WTC11 (cell line): ENCODE data around the gene GDAP2. TPM values are rescaled to one million over a fixed set of nuclear protein-coding genes. Genes with fewer than 3 reads are reported as not detected.

Source experiments
- ATAC-seq: fragments of 200-7000 bp; cut with Tn5 transposase; 2 replicates; pipeline ENCODE4 v1.10.0; 2021; ENCODE audit warnings: mild to moderate bottlenecking, moderate library complexity
- CTCF ChIA-PET: fragments of 300-600 bp; sonication (Branson Sonifier 250); formaldehyde crosslinking; loops from one replicate; lab custom pipeline; 2021; ENCODE audit warnings: antibody characterized with exemption; lab: Charles Lee
- POLR2A ChIA-PET: fragments of 350-600 bp; sonication (Branson Sonifier 250); formaldehyde crosslinking; loops from one replicate; lab custom pipeline; 2021; ENCODE audit warnings: antibody characterized with exemption; lab: Charles Lee
- DNase-seq: peaks from one replicate; pipeline ENCODE4 v3.0.0; 2021; ENCODE audit warnings: low spot score
- H3K27ac Mint-ChIP-seq: 2 replicates; pipeline ENCODE4 v1.8.0; 2021; ENCODE audit warnings: mixed read lengths
- H3K27me3 Mint-ChIP-seq: 2 replicates; pipeline ENCODE4 v1.8.0; 2021; ENCODE audit warnings: low read depth, mild to moderate bottlenecking, moderate library complexity, mixed read lengths
- H3K36me3 Mint-ChIP-seq: 2 replicates; pipeline ENCODE4 v1.8.0; 2021; ENCODE audit warnings: mixed read lengths
- H3K4me1 Mint-ChIP-seq: 2 replicates; pipeline ENCODE4 v1.8.0; 2022; ENCODE audit warnings: mixed read lengths
- H3K4me3 Mint-ChIP-seq: 2 replicates; pipeline ENCODE4 v1.8.0; 2021; ENCODE audit warnings: mild to moderate bottlenecking, moderate library complexity, mixed read lengths
- H3K9me3 Mint-ChIP-seq: 2 replicates; pipeline ENCODE4 v1.8.0; 2021; ENCODE audit warnings: mixed read lengths
- ARID4B ChIP-seq: sonication (generic); formaldehyde crosslinking; IDR thresholded peaks from 2 replicates; pipeline ENCODE4 v1.8.0; 2023; ENCODE audit warnings: missing genetic modification reagents, mild to moderate bottlenecking, borderline replicate concordance
- ESRRA ChIP-seq: sonication (generic); formaldehyde crosslinking; IDR thresholded peaks from 2 replicates; pipeline ENCODE4 v1.8.1; 2022; ENCODE audit warnings: mild to moderate bottlenecking, missing genetic modification reagents, borderline replicate concordance
- FOXP1 ChIP-seq: sonication (generic); formaldehyde crosslinking; IDR thresholded peaks from 2 replicates; pipeline ENCODE4 v1.8.0; 2022; ENCODE audit warnings: missing genetic modification reagents, mild to moderate bottlenecking, moderate library complexity, borderline replicate concordance
- IRF2 ChIP-seq: sonication (generic); formaldehyde crosslinking; IDR thresholded peaks from 2 replicates; pipeline ENCODE4 v1.8.0; 2022; ENCODE audit warnings: low read depth, missing genetic modification reagents, borderline replicate concordance
- KAT7 ChIP-seq: sonication (generic); formaldehyde crosslinking; IDR thresholded peaks from 2 replicates; pipeline ENCODE4 v1.8.1; 2023; ENCODE audit warnings: missing genetic modification reagents, mild to moderate bottlenecking, borderline replicate concordance
- OVOL2 ChIP-seq: fragments of 250-450 bp; sonication (Bioruptor Pico); IDR thresholded peaks from 2 replicates; pipeline ENCODE4 v1.9.0; 2021; ENCODE audit warnings: mild to moderate bottlenecking, borderline replicate concordance
- ZNF232 ChIP-seq: sonication (generic); formaldehyde crosslinking; IDR thresholded peaks from 2 replicates; pipeline ENCODE4 v1.8.0; 2022; ENCODE audit warnings: mild to moderate bottlenecking, missing genetic modification reagents
- ZNF512 ChIP-seq: sonication (generic); formaldehyde crosslinking; IDR thresholded peaks from 2 replicates; pipeline ENCODE4 v1.8.1; 2022; ENCODE audit warnings: missing genetic modification reagents, borderline replicate concordance
- ZSCAN18 ChIP-seq: fragments of 250-450 bp; sonication (Bioruptor Pico); IDR thresholded peaks from 2 replicates; pipeline ENCODE4 v2.1.2; 2022; ENCODE audit warnings: mild to moderate bottlenecking, moderate library complexity
- total RNA-seq: library from RNA; stranded (reverse); gene quantifications from 3 replicates; pipeline ENCODE4 v1.2.3, GENCODE V29; 2021
- TF ChIP-seq, protein P1 (sequence below): sonication (generic); formaldehyde crosslinking; IDR thresholded peaks from 2 replicates; pipeline ENCODE4 v1.8.1; 2023; ENCODE audit warnings: mild to moderate bottlenecking, missing genetic modification reagents, borderline replicate concordance
- TF ChIP-seq, protein P2 (sequence below): sonication (generic); formaldehyde crosslinking; IDR thresholded peaks from 2 replicates; pipeline ENCODE4 v1.8.0; 2022; ENCODE audit warnings: mild to moderate bottlenecking, missing genetic modification reagents
- TF ChIP-seq, protein P3 (sequence below): sonication (generic); formaldehyde crosslinking; IDR thresholded peaks from 2 replicates; pipeline ENCODE4 v1.8.1; 2022; ENCODE audit warnings: mild to moderate bottlenecking, missing genetic modification reagents, moderate library complexity, borderline replicate concordance

Gene GDAP2
- total RNA-seq, 1 experiment from 2014 or later, result 22.4 TPM

DNA sequence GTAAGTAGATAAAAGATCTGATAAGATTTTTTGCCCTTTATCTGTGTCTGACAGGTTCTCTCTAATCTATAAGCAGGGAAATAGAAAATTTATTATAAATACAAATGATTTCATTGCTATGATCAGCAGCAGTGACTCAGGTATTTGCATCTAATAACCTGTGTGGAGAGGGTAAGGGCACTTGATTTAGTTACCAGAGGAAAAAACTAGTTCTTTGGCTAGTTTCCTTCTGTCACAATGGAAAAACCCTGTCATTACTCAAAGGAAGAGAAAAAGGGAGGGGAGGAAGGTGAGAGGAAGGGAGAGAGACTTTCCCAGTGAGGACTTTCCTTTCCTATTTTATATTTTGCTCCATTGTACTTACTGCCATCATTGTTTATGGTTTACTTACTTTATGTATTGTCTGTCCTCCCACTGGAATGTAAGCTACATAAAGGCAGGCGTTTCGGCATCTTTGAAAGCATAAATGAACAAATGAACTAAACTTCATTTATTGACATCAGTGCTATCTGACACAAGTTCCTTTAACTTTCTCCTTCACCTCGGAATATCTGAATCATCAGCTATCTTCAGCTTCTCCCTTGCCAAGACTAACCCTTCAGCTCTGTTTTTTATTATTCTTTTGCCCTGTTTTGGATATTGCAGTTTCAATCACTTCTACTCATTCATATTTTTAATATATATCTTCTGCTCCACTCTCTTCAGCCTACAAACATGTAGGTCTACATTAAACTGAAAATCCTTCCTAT, 35.0 kb upstream of the GDAP2 start (continued):
- TF ChIP-seq FOXP1 (CRISPR knock-in tag) (no peak), ARID4B (CRISPR knock-in tag) (no peak), ZSCAN18 (no peak), KAT7 (CRISPR knock-in tag) (no peak), IRF2 (CRISPR knock-in tag) (no peak), ZNF232 (CRISPR knock-in tag) (no peak), ESRRA (CRISPR knock-in tag) (no peak), OVOL2 (CRISPR knock-in tag) (no peak)
- TF ChIP-seq, protein P1, sequence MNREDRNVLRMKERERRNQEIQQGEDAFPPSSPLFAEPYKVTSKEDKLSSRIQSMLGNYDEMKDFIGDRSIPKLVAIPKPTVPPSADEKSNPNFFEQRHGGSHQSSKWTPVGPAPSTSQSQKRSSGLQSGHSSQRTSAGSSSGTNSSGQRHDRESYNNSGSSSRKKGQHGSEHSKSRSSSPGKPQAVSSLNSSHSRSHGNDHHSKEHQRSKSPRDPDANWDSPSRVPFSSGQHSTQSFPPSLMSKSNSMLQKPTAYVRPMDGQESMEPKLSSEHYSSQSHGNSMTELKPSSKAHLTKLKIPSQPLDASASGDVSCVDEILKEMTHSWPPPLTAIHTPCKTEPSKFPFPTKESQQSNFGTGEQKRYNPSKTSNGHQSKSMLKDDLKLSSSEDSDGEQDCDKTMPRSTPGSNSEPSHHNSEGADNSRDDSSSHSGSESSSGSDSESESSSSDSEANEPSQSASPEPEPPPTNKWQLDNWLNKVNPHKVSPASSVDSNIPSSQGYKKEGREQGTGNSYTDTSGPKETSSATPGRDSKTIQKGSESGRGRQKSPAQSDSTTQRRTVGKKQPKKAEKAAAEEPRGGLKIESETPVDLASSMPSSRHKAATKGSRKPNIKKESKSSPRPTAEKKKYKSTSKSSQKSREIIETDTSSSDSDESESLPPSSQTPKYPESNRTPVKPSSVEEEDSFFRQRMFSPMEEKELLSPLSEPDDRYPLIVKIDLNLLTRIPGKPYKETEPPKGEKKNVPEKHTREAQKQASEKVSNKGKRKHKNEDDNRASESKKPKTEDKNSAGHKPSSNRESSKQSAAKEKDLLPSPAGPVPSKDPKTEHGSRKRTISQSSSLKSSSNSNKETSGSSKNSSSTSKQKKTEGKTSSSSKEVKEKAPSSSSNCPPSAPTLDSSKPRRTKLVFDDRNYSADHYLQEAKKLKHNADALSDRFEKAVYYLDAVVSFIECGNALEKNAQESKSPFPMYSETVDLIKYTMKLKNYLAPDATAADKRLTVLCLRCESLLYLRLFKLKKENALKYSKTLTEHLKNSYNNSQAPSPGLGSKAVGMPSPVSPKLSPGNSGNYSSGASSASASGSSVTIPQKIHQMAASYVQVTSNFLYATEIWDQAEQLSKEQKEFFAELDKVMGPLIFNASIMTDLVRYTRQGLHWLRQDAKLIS (CRISPR knock-in tag), result no peak
- TF ChIP-seq, protein P2, sequence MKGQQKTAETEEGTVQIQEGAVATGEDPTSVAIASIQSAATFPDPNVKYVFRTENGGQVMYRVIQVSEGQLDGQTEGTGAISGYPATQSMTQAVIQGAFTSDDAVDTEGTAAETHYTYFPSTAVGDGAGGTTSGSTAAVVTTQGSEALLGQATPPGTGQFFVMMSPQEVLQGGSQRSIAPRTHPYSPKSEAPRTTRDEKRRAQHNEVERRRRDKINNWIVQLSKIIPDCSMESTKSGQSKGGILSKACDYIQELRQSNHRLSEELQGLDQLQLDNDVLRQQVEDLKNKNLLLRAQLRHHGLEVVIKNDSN (CRISPR knock-in tag), result no peak
- TF ChIP-seq, protein P3, sequence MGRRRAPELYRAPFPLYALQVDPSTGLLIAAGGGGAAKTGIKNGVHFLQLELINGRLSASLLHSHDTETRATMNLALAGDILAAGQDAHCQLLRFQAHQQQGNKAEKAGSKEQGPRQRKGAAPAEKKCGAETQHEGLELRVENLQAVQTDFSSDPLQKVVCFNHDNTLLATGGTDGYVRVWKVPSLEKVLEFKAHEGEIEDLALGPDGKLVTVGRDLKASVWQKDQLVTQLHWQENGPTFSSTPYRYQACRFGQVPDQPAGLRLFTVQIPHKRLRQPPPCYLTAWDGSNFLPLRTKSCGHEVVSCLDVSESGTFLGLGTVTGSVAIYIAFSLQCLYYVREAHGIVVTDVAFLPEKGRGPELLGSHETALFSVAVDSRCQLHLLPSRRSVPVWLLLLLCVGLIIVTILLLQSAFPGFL (CRISPR knock-in tag), result no peak
- TF ChIP-seq, all 79 proteins: peak for 0

DNA sequence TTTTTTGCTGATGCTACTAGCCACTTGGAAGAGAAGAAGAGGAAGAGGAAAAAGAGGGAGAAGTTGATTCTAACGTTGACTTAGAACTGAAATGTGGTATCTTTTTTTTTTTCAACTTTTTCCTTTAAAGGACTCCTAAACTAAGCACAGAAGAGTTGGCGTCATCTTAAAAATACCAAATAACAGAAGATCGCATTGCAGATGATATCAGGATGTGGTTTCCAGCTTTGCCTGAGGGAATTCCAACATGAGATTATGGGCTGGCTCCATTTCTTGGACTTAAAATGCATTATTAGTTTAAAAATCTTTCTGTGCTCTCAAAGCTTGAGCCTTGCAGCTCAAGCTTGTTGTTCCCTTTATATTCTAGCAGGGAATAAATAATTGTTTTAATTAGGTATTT, 29.9 kb upstream of the GDAP2 start:
- Mint-ChIP-seq H3K9me3 (no peaks in the 10 kb centered on the region), H3K27ac (no peak overlapping the region), H3K4me3 (no peak overlapping the region), H3K4me1 (no peaks in the 10 kb centered on the region), H3K36me3 (peaks cover 50% of the 10 kb centered on the region)
- ATAC-seq, result no peak
- ChIA-PET POLR2A (no interaction called here), CTCF (no interaction called here)
- no peak for DNase-seq
- TF ChIP-seq ZNF512 (CRISPR knock-in tag), result no peak
- TF ChIP-seq, all 79 proteins: peak for 0
- H3K27me3 Mint-ChIP-seq, result no peaks in the 10 kb centered on the region
